Activated T-helper 2 cell treated with anti-CD3 and anti-CD28 coated beads, Interferon-gamma antibody, Interleukin-2, Interleukin-4, amounts not matched to agents 10 μg/mL and 5 μg/mL and 100 μg/mL, durations not matched to agents 14 hours and 24 hours and 36 hours (primary cell): ENCODE data around the gene TFF2. TPM values are rescaled to one million over a fixed set of nuclear protein-coding genes. Genes with fewer than 3 reads are reported as not detected.

Experiments
- DNase-seq: peaks from one replicate; pipeline ENCODE4 v3.0.0; 2021; ENCODE audit warnings: low spot score
- H3K27ac Mint-ChIP-seq: one replicate; pipeline ENCODE4 v1.8.0; 2021; ENCODE audit warnings: mixed read lengths
- H3K27me3 Mint-ChIP-seq: one replicate; pipeline ENCODE4 v1.8.0; 2021; ENCODE audit warnings: low read depth, mixed read lengths
- H3K36me3 Mint-ChIP-seq: one replicate; pipeline ENCODE4 v1.8.0; 2021; ENCODE audit warnings: low read depth, mixed read lengths
- H3K4me1 Mint-ChIP-seq: one replicate; pipeline ENCODE4 v1.8.0; 2021; ENCODE audit warnings: low read depth, mixed read lengths
- H3K4me3 Mint-ChIP-seq: one replicate; pipeline ENCODE4 v1.8.0; 2021; ENCODE audit warnings: low read depth, mild to moderate bottlenecking, moderate library complexity, mixed read lengths
- H3K9me3 Mint-ChIP-seq: one replicate; pipeline ENCODE4 v1.8.0; 2021; ENCODE audit warnings: mixed read lengths
- intact Hi-C: fragments of 100-400 bp; cut with micrococcal nuclease; formaldehyde crosslinking; loops from one replicate; pipeline ENCODE4 v1.15.1; 2023
- total RNA-seq: library from RNA; stranded (reverse); gene quantifications from 2 replicates; pipeline ENCODE4 v1.2.3, GENCODE V29; 2022

TFF2 gene, protein sequence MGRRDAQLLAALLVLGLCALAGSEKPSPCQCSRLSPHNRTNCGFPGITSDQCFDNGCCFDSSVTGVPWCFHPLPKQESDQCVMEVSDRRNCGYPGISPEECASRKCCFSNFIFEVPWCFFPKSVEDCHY
- not detected in 2 replicates for total RNA-seq

DNA sequence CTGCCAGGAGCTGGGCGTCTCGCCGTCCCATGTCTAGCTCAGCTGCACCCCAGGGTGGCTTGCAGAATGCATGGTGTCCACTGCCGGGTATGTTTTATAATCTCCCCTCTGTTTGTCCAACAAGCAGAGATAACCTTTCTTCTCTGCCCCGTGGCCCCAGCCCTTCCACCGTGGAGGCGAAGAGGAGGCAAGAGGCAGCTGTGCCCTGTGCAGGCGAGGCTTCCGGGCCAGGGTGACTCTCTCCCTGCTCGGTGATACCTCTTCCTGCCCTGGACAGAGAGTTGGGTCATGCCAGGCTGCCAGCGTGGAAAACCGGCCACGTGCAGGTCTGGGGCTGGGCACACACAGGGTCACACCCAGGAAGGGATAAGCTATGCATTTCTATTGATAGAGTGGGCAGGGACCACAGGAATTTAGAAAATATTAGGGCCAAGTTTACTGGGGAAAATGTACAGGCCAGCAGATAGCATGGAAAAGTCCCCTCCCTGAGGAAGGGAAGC, at the start of gene TFF2:
Gene TFF2, minus strand, starts transcription at position 68 of the 500 bp plus-strand sequence. Its CDS starts 37 bp downstream, at position 31.
- Mint-ChIP-seq H3K36me3 (peaks cover 3% of the 10 kb centered on the region), H3K9me3 (peaks cover 27% of the 10 kb centered on the region), H3K27ac (no peak within 1 kb of the TSS), H3K27me3 (peaks cover 9% of the 10 kb centered on the region), H3K4me1 (no peaks in the 10 kb centered on the region), H3K4me3 (no peak within 1 kb of the TSS)
- intact Hi-C loops: no loop called here
- DNase-seq: no peak

DNA sequence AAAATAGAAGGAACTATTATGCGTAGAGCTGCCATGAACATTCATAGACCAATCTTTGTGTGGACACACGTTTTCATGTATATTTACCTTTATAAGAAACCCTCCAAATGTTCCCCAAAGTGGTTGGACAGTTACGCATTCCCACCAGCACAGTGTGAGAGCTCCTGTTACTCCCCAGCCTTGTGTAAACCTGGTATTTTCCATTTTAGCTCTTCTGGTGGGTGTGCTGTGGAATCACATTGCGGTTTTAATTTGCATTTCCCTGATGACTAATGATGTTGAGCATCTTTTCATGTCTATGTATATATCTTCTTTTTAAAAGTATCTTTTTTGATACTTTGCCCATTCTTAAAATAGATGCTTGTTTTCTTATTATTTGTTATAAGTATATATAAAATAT, 49.7 kb upstream of the TFF2 start:
- intact Hi-C loops: loop anchor here (1.0 to 10.0 kb wide), 3 partner anchors 127 to 396 kb away; no protein-coding TSS in a partner anchor
- DNase-seq: no peak
- H3K9me3 Mint-ChIP-seq: peaks cover 7% of the 10 kb centered on the region
- H3K4me3 Mint-ChIP-seq: peak overlapping the region; percentile 53
- peaks cover 50% of the 10 kb centered on the region for H3K4me1 Mint-ChIP-seq
- H3K27me3 Mint-ChIP-seq: no peaks in the 10 kb centered on the region
- peak overlapping the region; percentile 82 for H3K27ac Mint-ChIP-seq
- H3K36me3 Mint-ChIP-seq: peaks cover 72% of the 10 kb centered on the region

DNA sequence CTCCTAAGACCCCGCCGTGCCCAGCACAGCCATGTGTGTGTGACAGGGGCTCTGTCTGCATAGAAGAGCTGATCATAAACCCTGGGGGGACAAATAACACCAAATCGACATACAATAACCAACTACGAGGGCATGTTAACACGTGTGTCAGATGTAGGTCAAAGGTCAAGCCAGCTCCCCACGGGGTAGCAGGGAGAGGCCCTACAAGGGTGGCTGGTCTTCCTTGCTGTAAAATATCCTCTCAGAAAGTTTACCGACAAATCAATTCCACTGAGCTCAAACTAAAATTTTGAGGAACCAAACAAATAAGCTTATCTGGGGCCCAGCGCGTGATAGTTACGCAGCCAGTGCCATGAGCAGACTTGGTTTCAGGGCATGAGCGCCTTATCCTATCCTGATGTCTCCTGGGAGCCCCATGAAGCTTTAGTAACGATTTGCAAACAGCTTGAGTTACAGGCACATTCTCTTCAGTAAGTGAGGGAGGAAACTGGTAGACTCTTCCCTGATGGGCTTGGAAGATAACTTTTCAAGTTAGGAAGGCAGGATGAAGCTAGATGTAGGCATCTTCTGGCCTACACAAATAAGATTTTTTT, 47.7 kb upstream of the TFF2 start:
- no peak for DNase-seq
- Mint-ChIP-seq H3K9me3 (peaks cover 7% of the 10 kb centered on the region), H3K4me1 (peaks cover 61% of the 10 kb centered on the region), H3K36me3 (peaks cover 64% of the 10 kb centered on the region), H3K27ac (peak overlapping the region; percentile 56), H3K4me3 (no peak overlapping the region), H3K27me3 (no peaks in the 10 kb centered on the region)
- intact Hi-C loops: no loop called here

DNA sequence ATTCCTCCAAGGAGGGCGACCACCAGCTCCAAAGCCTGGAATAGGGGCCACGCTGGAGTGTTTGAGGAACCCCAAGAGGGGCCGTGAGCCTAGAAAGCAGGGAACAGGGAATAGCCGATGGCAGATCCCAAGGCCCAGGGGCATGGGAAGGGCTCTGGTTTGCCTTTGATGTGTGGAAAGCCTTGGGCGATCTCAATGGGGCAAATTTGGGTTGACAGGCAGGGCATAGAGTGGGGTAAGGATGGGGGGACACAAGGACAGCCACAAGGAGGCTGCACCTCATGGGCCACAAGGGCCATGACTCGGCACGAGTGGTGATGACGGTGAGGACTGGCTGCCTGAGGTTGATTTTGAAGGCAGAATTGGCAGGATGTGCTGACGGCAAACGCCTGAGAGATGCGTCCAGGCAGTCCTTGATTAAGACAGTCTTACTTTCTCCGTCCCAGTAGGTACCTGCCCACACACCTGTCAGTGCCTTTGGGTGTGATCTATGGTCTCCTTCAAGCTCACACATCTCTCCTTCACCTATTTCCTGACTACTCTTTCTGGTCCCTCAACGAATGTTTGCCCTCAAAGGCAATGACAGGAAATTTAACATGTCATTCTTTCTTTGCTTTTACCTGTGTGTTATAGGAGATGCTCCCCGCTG, 47.1 kb upstream of the TFF2 start:
- Mint-ChIP-seq H3K4me1 (peaks cover 67% of the 10 kb centered on the region), H3K4me3 (no peak overlapping the region), H3K9me3 (peaks cover 7% of the 10 kb centered on the region), H3K27ac (peak overlapping the region; percentile 56), H3K27me3 (no peaks in the 10 kb centered on the region), H3K36me3 (peaks cover 69% of the 10 kb centered on the region)
- DNase-seq: no peak
- intact Hi-C loops: no loop called here

DNA sequence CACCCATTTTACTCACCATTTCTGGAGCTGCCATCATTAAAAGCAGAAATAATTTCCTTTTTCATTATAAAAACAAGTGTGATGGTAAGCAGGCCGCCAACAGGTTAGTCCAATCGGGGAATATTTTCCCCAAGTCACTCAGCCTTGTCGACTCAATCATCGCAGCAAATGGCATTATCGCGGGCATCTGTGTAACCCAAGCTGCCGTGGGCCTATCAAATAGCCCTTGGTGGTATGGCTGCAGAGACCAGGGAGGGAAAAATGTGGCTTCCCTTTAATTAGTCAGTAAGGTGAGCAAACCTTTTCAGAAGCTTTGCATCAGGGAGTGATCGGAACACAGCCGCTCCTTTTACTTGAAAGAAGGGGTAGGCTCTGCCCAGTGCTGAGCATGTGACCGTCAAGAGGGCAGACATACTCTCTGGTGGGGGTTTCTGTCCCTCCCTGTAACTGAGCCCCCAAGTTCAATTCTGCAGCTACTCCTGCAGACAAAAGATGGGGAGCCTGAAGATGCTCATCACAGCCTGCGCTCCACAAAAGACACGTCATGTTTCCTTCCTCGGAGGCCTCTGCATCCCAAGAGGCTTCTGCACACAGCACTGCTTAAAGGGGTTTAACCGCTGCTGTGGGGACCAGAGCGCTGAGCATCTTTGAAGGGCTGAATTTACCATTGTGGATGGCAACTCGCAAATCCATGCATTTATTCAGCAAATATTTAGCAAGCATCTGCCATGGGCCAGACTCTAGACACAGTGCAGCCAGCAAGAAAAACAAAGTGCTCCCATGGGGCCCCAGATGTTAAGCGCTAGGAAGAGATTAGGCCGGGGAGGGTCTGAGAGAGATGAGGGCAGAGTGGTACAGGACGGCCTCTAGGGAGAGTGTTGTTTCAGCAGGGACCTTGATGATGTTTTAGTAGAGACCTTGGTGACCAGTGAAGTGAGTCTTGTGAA, 46.3 kb upstream of the TFF2 start:
- Mint-ChIP-seq H3K27ac (peak overlapping the region; percentile 56), H3K4me1 (peaks cover 70% of the 10 kb centered on the region), H3K27me3 (no peaks in the 10 kb centered on the region), H3K9me3 (peaks cover 7% of the 10 kb centered on the region), H3K36me3 (peaks cover 72% of the 10 kb centered on the region), H3K4me3 (no peak overlapping the region)
- intact Hi-C loops: no loop called here
- no peak for DNase-seq

DNA sequence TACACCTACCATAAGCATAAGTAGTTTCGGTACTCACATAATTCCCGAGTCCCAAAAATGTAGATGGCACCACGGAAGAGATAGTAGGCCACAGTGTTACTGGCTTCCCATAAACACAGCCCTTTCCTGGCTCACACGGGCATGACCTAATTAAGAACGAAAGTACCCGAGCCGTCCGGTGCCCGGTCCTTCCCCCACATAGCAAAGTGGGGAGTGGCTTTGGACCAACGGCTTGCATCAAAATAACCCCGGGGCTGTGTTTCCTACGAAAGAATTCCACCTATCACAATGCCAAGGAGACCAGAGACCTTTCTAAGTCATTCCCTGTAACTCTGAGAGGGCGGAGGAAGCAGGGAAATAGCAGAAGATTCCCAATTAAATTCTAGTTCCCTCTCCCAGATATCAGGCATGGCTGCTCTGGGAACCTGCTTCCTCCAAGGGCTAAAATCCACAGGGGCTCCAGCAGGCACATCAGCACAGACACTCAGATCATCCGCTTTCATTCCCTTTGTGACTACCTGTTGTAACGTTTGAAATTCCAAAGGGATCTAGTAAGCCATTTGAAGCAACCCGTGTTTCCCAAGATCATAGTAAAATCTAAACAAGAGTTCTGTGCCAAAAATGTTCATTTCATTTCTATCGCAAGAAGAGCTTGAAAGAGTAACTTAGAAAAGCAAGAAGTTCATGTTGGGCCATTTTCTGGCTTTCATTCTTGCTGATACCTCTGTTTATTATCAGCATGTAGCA, 45.3 kb upstream of the TFF2 start, which contains the start of gene TMPRSS3:
Gene TMPRSS3, minus strand, starts transcription at position 148 of the 747 bp plus-strand sequence. CDS start 635 bp downstream, outside the sequence.
- intact Hi-C loops: no loop called here
- peaks cover 73% of the 10 kb centered on the region for H3K36me3 Mint-ChIP-seq
- H3K27ac Mint-ChIP-seq: peak within 1 kb of the TSS; percentile 43
- no peak within 1 kb of the TSS for H3K4me3 Mint-ChIP-seq
- H3K9me3 Mint-ChIP-seq: no peaks in the 10 kb centered on the region
- DNase-seq: no peak
- no peaks in the 10 kb centered on the region for H3K27me3 Mint-ChIP-seq
- H3K4me1 Mint-ChIP-seq: peaks cover 72% of the 10 kb centered on the region

DNA sequence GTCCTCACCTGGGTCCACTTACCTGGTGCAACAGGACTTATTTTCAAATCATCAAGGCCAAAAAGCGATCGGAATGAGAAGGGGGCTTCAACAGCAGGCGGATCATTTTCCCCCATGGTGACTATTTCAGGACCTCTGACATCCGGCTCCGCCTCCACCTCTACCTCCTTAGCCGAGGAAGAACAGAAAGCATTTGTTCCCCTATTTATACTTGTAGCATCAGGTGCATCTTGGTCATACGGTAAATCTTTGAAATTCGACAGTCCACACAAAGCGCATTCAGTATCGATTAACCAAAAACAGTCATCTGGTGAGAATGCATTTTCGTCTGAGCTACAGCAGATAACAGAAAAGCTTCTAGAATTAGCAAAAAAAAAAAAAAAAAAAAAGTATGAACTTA, 44.5 kb upstream of the TFF2 start:
- H3K27ac Mint-ChIP-seq: peak overlapping the region; percentile 43
- no peaks in the 10 kb centered on the region for H3K27me3 Mint-ChIP-seq
- peaks cover 77% of the 10 kb centered on the region for H3K4me1 Mint-ChIP-seq
- H3K36me3 Mint-ChIP-seq: peaks cover 77% of the 10 kb centered on the region
- no peak overlapping the region for H3K4me3 Mint-ChIP-seq
- intact Hi-C loops: no loop called here
- no peak for DNase-seq
- H3K9me3 Mint-ChIP-seq: no peaks in the 10 kb centered on the region

DNA sequence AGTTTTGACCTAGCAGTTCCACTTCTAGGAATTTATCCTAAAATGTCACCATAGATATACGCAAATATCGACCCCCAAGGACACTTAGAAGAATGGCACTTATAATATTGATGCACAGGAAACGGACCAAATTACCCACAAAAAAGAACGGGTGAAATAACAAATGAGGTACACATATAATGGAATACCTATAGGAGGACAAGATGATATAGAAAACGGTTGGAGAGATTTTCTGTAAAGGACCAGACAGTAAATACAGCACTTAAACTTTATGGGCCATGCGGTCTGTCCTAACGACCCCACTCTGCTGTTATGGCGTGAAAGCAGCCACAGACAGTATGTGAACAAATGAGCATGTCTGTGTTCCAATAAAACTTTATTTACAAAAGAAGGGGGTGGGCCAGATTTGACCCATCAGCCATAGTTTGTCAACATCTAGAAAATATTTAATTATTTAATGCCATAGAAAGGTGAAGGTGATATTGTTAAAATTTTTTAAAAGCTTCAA, 42.7 kb upstream of the TFF2 start:
- no peak for DNase-seq
- Mint-ChIP-seq H3K27me3 (no peaks in the 10 kb centered on the region), H3K36me3 (peaks cover 83% of the 10 kb centered on the region), H3K4me1 (peaks cover 84% of the 10 kb centered on the region), H3K9me3 (no peaks in the 10 kb centered on the region), H3K4me3 (peak overlapping the region; percentile 41), H3K27ac (peak overlapping the region; percentile 87)
- intact Hi-C loops: loop anchor here (1.0 to 5.0 kb wide), 4 partner anchors 10 to 34 kb away; partner anchors contain the start of gene UBASH3A

DNA sequence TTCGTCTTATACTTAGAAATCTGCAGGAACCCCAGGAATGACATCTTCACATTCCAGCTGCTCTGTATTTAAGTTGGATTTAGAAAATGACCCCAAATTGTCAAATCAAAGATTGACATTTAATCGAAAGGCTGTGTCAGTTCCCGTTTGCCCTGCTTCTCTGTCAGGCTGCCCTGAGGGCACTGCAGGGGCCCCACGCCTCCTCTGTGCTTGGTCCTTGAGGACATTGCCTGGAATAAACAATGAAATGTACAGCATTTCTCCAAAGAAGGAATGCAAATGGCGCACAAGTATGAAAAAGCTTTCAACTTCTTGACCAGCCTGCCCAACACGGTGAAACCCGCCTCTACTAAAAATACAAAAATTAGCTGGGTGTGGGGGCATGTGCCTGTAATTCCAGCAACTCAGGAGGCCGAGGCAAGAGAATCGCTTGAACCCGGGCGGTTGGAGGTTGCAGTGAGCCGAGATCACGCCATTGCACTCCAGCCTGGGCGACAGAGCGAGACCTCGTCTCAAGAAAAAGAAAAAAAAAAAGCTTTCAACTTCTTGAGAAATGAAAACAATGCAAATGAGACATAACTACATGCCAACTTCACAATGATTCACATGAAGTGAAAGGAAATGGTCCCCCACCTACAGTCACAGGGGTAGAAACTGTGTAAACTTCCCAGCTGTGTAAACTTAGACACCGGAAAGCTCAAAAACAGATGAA, 42.1 kb upstream of the TFF2 start:
- intact Hi-C loops: loop anchor here (1.0 to 5.0 kb wide), 4 partner anchors 10 to 34 kb away; partner anchors contain the start of gene UBASH3A
- H3K27me3 Mint-ChIP-seq: no peaks in the 10 kb centered on the region
- H3K27ac Mint-ChIP-seq: peak overlapping the region; percentile 87
- peak overlapping the region; percentile 41 for H3K4me3 Mint-ChIP-seq
- no peak for DNase-seq
- H3K9me3 Mint-ChIP-seq: no peaks in the 10 kb centered on the region
- peaks cover 84% of the 10 kb centered on the region for H3K4me1 Mint-ChIP-seq
- H3K36me3 Mint-ChIP-seq: peaks cover 83% of the 10 kb centered on the region

DNA sequence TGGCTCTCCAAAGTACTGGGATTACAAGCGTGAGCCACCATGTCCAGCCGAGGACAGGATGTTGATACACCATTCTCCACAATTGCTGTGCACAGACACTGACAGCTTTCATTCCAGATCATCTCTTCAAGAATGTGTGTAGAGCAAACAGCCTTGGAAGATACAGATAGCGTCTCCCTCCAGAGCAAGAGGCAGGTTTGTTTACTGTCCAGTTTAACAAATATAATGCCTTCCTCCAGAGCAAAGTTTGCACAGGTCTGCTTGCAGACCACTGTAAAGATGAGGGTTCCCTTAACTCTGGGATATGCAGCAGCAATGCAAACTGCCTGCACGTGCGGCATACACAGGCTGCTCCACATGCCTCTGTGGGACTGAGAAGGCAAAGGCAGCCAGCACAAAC, 40.5 kb upstream of the TFF2 start:
- no peak for DNase-seq
- Mint-ChIP-seq H3K4me1 (peaks cover 84% of the 10 kb centered on the region), H3K36me3 (peaks cover 86% of the 10 kb centered on the region), H3K27me3 (no peaks in the 10 kb centered on the region), H3K9me3 (no peaks in the 10 kb centered on the region), H3K4me3 (no peak overlapping the region), H3K27ac (peak overlapping the region; percentile 87)
- intact Hi-C loops: loop anchor here (5.0 kb wide), 1 partner anchor 36 kb away; no protein-coding TSS in a partner anchor

DNA sequence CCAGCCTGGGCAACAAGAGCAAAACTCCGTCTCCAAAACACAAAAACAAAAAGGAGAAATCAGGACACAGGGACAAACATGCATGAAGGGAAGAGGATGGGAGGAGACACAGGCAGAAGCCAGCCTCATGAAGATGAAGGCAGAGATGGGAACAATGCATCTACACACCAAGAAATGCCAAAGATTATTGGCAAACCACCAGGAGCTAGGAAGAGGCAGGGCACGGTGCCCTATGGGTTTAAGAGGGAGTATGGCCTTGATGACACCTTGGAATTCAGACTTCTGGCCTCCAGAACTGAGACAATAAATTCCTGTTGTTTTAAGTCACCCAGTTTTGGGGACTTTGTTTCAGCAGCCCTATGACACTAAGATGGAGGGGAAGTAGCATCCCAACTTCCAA, 39.9 kb upstream of the TFF2 start:
- intact Hi-C loops: loop anchor here (5.0 kb wide), 1 partner anchor 37 kb away; no protein-coding TSS in a partner anchor
- Mint-ChIP-seq H3K27me3 (no peaks in the 10 kb centered on the region), H3K36me3 (peaks cover 86% of the 10 kb centered on the region), H3K27ac (peak overlapping the region; percentile 46), H3K9me3 (no peaks in the 10 kb centered on the region), H3K4me3 (no peak overlapping the region), H3K4me1 (peaks cover 79% of the 10 kb centered on the region)
- no peak for DNase-seq
